Neural cell (in vitro differentiated cells): ENCODE measurements around the gene HOXD8. TPM values are rescaled to one million over a fixed set of nuclear protein-coding genes. Genes with fewer than 3 reads are reported as not detected.

Source experiments
- H2AFZ ChIP-seq: fragments of 200-600, 300-800 bp; sonication (generic), shearing (Covaris generic); 2 replicates; pipeline ENCODE4 v1.6.0; 2014; ENCODE audit warnings: low read depth, mild to moderate bottlenecking, antibody characterized with exemption, low read length, moderate library complexity
- H3F3A ChIP-seq: fragments of 200-600 bp; shearing (Covaris generic); 2 replicates; pipeline ENCODE4 v1.6.1; 2016; ENCODE audit warnings: mild to moderate bottlenecking, moderate library complexity, mixed read lengths, antibody characterized with exemption, low read length; ENCODE audit not compliant: insufficient read depth, poor library complexity, severe bottlenecking
- H3K27ac ChIP-seq: fragments of 200-600, 300-800 bp; sonication (generic), shearing (Covaris generic); 2 replicates; pipeline ENCODE4 v1.5.1; 2014; ENCODE audit warnings: mild to moderate bottlenecking, low read length, moderate library complexity
- H3K27me3 ChIP-seq: fragments of 300-800, 200-600 bp; sonication (generic), shearing (Covaris generic); 2 replicates; pipeline ENCODE4 v1.6.0; 2014; ENCODE audit warnings: mild to moderate bottlenecking, low read depth, low read length, moderate library complexity; ENCODE audit not compliant: insufficient read depth
- H3K36me3 ChIP-seq: fragments of 300-800, 200-600 bp; sonication (generic), shearing (Covaris generic); 2 replicates; pipeline ENCODE4 v1.5.1; 2014; ENCODE audit warnings: mild to moderate bottlenecking, antibody characterized with exemption, low read length, moderate library complexity; ENCODE audit not compliant: insufficient read depth
- H3K4me2 ChIP-seq: fragments of 300-800, 200-600 bp; sonication (generic), shearing (Covaris generic); 2 replicates; pipeline ENCODE4 v1.6.0; 2014; ENCODE audit warnings: mild to moderate bottlenecking, low read length
- H3K4me3 ChIP-seq: fragments of 300-800, 200-600 bp; sonication (generic), shearing (Covaris generic); 2 replicates; pipeline ENCODE4 v1.5.1; 2014; ENCODE audit warnings: mild to moderate bottlenecking, low read length, moderate library complexity
- H3K79me2 ChIP-seq: fragments of 200-600 bp; shearing (Covaris generic); replicated peaks from 2 replicates; pipeline ENCODE4 v1.6.0; 2014; ENCODE audit warnings: mild to moderate bottlenecking, low read length, moderate library complexity; ENCODE audit not compliant: insufficient read depth
- H3K9ac ChIP-seq: fragments of 300-800, 200-600 bp; sonication (generic), shearing (Covaris generic); 2 replicates; pipeline ENCODE4 v1.6.1; 2016; ENCODE audit warnings: mild to moderate bottlenecking, low read length, mixed read lengths
- H3K9me2 ChIP-seq: fragments of 200-600 bp; shearing (Covaris generic); 2 replicates; pipeline ENCODE4 v1.6.1; 2016; ENCODE audit warnings: mild to moderate bottlenecking, low read length, mixed read lengths; ENCODE audit not compliant: insufficient read depth
- H3K9me3 ChIP-seq: fragments of 200-600, 300-800 bp; sonication (generic), shearing (Covaris generic); 2 replicates; pipeline ENCODE4 v1.6.1; 2016; ENCODE audit warnings: mild to moderate bottlenecking, mixed run types, low read length, moderate library complexity, mixed read lengths
- H4K20me1 ChIP-seq: fragments of 200-600 bp; shearing (Covaris generic); 2 replicates; pipeline ENCODE4 v1.6.1; 2016; ENCODE audit warnings: mild to moderate bottlenecking, mixed run types; ENCODE audit not compliant: insufficient read depth
- CTCF ChIP-seq: fragments of 450-650 bp; IDR thresholded peaks from 2 replicates; pipeline ENCODE4 v1.5.1; 2014; ENCODE audit warnings: antibody characterized with exemption, mild to moderate bottlenecking, moderate library complexity; ENCODE audit not compliant: poor library complexity, severe bottlenecking
- EP300 ChIP-seq: fragments of 450-650 bp; conservative IDR thresholded peaks from 2 replicates; pipeline ENCODE4 v1.6.1; 2014; ENCODE audit warnings: antibody characterized with exemption, mild to moderate bottlenecking, moderate library complexity; ENCODE audit not compliant: poor library complexity, severe bottlenecking
- EZH2 ChIP-seq: fragments of 200-600, 300-800 bp; shearing (Covaris generic), sonication (generic); IDR thresholded peaks from 2 replicates; pipeline ENCODE4 v1.6.1; 2014; ENCODE audit warnings: antibody characterized with exemption, low read length, borderline replicate concordance, mild to moderate bottlenecking; ENCODE audit not compliant: insufficient read depth, poor library complexity, severe bottlenecking
- MXI1 ChIP-seq: fragments of 450-650 bp; conservative IDR thresholded peaks from 2 replicates; pipeline ENCODE4 v1.6.1; 2014; ENCODE audit warnings: antibody characterized with exemption, mild to moderate bottlenecking; ENCODE audit not compliant: poor library complexity, severe bottlenecking
- POLR2AphosphoS5 ChIP-seq: IDR thresholded peaks from 2 replicates; pipeline ENCODE4 v1.6.1; 2012
- RAD21 ChIP-seq: fragments of 450-650 bp; conservative IDR thresholded peaks from 2 replicates; pipeline ENCODE4 v1.6.1; 2014; ENCODE audit warnings: antibody characterized with exemption, mild to moderate bottlenecking, moderate library complexity
- REST ChIP-seq: IDR thresholded peaks from 2 replicates; pipeline ENCODE4 v1.6.1; 2012; ENCODE audit warnings: borderline replicate concordance
- SMC3 ChIP-seq: fragments of 450-650 bp; conservative IDR thresholded peaks from 2 replicates; pipeline ENCODE4 v1.6.1; 2014; ENCODE audit warnings: antibody characterized with exemption, mild to moderate bottlenecking, moderate library complexity; ENCODE audit not compliant: poor library complexity
- TAF1 ChIP-seq: IDR thresholded peaks from 2 replicates; pipeline ENCODE4 v1.6.1; 2012; ENCODE audit warnings: low read depth
- polyA plus RNA-seq: library from polyadenylated mRNA; depleted of rRNA; stranded (reverse); fragments of >200 nt; gene quantifications from 2 replicates; pipeline ENCODE4 v1.2.3, GENCODE V29; 2014

HOXD8 gene
- polyA plus RNA-seq, 1 donor from 2014 or later: not detected

DNA sequence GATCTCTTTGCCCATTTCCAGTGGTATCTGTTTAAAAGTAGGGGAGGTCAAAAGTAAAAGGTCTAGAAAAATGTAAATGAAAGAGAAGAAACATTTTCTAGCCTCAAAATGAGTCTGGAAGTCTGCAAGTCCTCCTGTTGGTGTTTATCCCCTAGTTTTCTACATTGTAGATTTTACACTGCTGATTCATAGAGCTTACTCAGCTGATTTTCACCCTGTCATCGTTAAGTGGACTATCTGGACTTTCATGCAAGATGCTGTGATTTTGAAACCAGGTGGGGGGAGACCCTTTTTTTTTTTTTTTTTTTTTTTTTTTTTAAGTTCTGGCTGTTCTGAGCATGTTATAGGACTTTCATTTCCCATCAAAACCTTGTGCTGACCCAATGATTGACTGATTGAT lies 37.9 kb downstream of the HOXD8 start:
- H3K27ac ChIP-seq: no peak overlapping the region
- H3K36me3 ChIP-seq: no peaks in the 10 kb centered on the region
- H3K9me2 ChIP-seq: no peaks in the 10 kb centered on the region
- no peaks in the 10 kb centered on the region for H3F3A ChIP-seq
- H3K9me3 ChIP-seq: peaks cover 7% of the 10 kb centered on the region
- no peaks in the 10 kb centered on the region for H3K79me2 ChIP-seq
- H3K4me3 ChIP-seq: no peak overlapping the region
- no peaks in the 10 kb centered on the region for H4K20me1 ChIP-seq
- H3K4me2 ChIP-seq: no peak overlapping the region
- H3K9ac ChIP-seq: no peak overlapping the region
- H3K27me3 ChIP-seq: peaks cover 100% of the 10 kb centered on the region
- no peak for TF ChIP-seq MXI1
- TF ChIP-seq SMC3: no peak
- no peak for TF ChIP-seq REST
- TF ChIP-seq EP300: no peak
- no peak for TF ChIP-seq POLR2AphosphoS5
- TF ChIP-seq EZH2: no peak
- TF ChIP-seq RAD21: no peak
- no peak for TF ChIP-seq CTCF
- TF ChIP-seq TAF1: no peak
- no peak overlapping the region for H2AFZ ChIP-seq

GRCh38 chr2:176169181-176169580 lies 39.7 kb downstream of the HOXD8 start:
- H3F3A ChIP-seq: no peaks in the 10 kb centered on the region
- peaks cover under 1% of the 10 kb centered on the region for H3K9me3 ChIP-seq
- H3K4me2 ChIP-seq: no peak overlapping the region
- peaks cover 100% of the 10 kb centered on the region for H3K27me3 ChIP-seq
- no peaks in the 10 kb centered on the region for H4K20me1 ChIP-seq
- H3K79me2 ChIP-seq: no peaks in the 10 kb centered on the region
- no peak overlapping the region for H3K4me3 ChIP-seq
- H3K36me3 ChIP-seq: no peaks in the 10 kb centered on the region
- no peak overlapping the region for H2AFZ ChIP-seq
- no peak overlapping the region for H3K9ac ChIP-seq
- TF ChIP-seq EZH2 (no peak), EP300 (no peak), SMC3 (no peak), RAD21 (no peak), POLR2AphosphoS5 (no peak), REST (no peak), CTCF (no peak), MXI1 (no peak), TAF1 (no peak)
- no peaks in the 10 kb centered on the region for H3K9me2 ChIP-seq
- H3K27ac ChIP-seq: no peak overlapping the region
